Astrocyte of the cerebellum (primary cell): ENCODE measurements around the gene AIFM1.
"Not testable (repeated sequence)": the region's sequence is repeated elsewhere in the genome, so short reads cannot be mapped to it uniquely, and the experiment has no call there.

Experiments used
- DNase-seq: peaks from one replicate; pipeline ENCODE4 v3.0.0-alpha.2; 2011; ENCODE audit warnings: low read depth
- H3K4me3 ChIP-seq: 2 replicates; pipeline ENCODE4 v1.5.1; 2011; ENCODE audit warnings: mild to moderate bottlenecking, low read depth, low read length, moderate library complexity
- CTCF ChIP-seq: IDR thresholded peaks from 2 replicates; pipeline ENCODE4 v1.5.1; 2012; ENCODE audit warnings: low read length, low read depth, moderate library complexity, mild to moderate bottlenecking; ENCODE audit errors: missing control alignments
- in situ Hi-C: cut with HindIII; loops from 2 replicates; pipeline ENCODE4 v1.10.0; 2017; ENCODE audit warnings: low sequenced_read_pairs

Gene AIFM1

DNA sequence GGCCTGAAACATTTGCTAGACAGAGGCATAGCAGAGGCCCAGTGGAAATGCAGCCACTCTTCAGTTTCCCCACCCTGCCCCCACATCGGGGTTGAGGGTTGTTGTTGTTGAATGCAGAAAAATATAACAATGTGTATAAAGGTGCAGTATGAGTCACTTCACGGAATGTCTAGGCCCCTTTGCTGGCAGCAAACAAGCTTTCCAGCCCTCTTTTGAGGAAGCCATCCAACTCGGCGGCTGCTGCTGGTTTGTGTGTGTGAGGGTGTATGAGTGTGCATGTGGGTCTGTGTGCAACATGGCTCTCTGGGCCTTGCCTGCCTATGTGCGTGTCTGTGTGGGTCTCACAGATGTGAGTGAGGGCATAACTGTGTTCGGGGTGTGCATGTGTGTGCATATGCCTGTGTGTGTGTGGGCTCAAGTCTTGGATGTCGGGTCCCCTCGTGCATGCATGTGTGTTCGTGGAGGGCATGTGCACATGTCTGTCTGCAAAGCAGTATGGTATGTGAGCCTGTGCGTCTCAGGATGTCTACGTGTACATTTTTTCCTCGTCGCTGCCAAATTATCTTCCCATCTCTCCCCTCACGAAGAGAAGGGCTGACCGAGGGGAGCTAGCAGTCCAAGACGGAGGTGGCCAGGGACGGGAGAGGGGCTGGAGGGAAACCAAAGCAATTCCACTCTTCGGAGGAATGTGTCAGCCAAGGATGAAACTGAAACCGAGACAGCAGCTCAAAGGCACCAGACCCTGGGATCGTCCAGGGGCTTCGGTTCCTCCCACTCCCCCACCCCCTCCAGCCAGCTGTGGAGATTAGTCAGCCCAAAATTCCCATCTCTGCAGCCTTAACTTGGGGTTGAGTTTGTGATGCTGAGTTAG, 47.0 kb downstream of the AIFM1 start:
- in situ Hi-C loops, result loop anchor here (5.0 kb wide), 1 partner anchor 61 kb away; no protein-coding TSS in a partner anchor
- H3K4me3 ChIP-seq, result no peak overlapping the region
- DNase-seq, result peak; percentile 67
- TF ChIP-seq CTCF, result no peak

DNA sequence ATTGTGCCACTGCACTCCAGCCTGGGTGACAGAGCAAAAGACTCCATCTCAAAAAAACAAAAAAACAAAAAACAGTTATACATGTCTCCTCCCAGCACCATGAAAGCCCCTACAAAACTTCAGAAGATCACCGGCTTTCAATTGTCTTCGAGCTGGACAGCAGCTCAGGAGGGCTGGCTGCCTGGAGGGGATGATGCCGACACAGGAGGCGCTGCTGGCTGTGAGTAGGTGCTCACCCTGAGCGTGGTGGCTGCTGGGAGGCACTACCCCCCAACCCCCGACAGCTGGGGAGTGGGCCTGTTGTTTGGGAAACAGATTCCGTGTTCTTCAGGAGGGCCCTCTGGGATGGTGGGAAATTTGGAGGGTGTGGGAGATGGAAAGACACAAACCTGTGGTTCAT, 48.5 kb downstream of the AIFM1 start:
- in situ Hi-C loops, result loop anchor here (5.0 kb wide), 1 partner anchor 60 kb away; no protein-coding TSS in a partner anchor
- no peak overlapping the region for H3K4me3 ChIP-seq
- no peak for DNase-seq
- TF ChIP-seq CTCF, result no peak

- H3K4me3 ChIP-seq, result not testable (repeated sequence)
- in situ Hi-C loops, result loop anchor here (5.0 kb wide), 1 partner anchor 58 kb away; no protein-coding TSS in a partner anchor
- DNase-seq, result peak; percentile 62
Observed at GRCh38 chrX:130115119-130115885, 50.3 kb downstream of the AIFM1 start.

DNA sequence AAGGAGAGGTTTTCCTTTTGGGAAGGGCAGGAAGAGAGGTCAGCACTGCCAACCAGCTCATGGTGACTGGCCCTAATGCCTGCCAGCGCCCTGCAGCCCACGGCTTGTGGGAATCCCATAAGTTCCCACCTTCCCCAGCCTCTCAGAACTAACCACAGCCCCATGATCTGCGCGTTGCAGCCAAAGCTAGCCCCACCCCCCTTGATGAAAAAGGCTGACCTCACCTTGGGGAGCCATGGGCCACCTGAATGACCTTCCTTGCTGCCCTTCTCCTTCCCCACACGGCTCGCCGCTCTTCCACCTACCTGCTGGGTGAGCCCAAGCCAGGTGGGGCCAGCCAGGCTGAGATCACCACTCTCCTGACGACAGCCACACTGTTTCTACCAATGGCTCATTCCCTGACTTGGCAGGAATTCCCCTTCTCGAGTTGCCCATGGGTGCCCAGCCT, 51.5 kb downstream of the AIFM1 start:
- DNase-seq, result no peak
- TF ChIP-seq CTCF, result no peak
- no peak overlapping the region for H3K4me3 ChIP-seq
- in situ Hi-C loops, result no loop called here

DNA sequence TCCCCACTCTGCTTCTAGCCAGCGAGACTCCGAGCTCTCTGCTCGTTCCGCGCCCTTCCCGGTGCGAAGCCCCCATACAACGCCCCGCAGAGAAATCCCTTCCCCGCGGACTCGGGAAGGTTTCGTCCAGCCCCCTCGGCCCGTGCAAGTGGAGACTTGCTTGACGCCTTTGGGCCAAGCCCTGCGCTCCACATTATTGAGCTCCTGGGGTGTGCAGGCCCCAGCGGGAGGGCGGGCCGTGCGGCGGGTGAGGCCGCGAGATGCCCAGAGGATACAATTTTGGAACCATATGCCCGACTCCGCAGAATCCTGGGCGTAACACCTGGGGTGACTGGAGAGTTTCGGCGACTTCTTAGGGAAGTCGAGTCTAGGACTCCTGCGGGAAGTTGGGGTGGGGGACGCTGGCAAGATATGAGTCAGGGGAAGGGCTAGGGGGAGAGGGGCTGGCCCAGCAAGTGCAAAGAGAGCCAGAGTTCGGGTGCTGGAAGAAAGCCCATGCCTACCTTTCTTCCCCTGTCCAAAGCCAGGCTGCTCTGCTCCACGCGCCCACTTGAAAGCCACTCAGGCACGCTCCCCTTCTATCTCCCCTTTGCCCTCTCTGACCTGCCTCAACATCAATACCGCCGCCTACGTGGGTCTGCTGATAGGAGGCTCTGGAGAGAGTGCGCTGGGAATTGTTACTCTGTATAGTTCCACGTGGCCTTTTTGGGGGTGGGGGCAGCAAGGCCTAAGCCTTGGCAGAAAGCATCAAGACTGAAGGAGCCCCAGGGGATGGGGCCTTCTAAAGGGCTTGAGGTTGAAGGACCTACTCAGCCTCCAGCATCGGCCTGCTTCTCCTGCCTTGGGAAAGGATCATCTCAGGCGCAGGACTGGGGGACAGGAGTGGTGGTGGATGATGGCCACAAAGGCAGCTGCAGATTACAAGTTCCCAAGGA, 54.2 kb downstream of the AIFM1 start:
- no peak for TF ChIP-seq CTCF
- DNase-seq, result no peak
- peak overlapping the region; percentile 18 for H3K4me3 ChIP-seq
- in situ Hi-C loops, result no loop called here

DNA sequence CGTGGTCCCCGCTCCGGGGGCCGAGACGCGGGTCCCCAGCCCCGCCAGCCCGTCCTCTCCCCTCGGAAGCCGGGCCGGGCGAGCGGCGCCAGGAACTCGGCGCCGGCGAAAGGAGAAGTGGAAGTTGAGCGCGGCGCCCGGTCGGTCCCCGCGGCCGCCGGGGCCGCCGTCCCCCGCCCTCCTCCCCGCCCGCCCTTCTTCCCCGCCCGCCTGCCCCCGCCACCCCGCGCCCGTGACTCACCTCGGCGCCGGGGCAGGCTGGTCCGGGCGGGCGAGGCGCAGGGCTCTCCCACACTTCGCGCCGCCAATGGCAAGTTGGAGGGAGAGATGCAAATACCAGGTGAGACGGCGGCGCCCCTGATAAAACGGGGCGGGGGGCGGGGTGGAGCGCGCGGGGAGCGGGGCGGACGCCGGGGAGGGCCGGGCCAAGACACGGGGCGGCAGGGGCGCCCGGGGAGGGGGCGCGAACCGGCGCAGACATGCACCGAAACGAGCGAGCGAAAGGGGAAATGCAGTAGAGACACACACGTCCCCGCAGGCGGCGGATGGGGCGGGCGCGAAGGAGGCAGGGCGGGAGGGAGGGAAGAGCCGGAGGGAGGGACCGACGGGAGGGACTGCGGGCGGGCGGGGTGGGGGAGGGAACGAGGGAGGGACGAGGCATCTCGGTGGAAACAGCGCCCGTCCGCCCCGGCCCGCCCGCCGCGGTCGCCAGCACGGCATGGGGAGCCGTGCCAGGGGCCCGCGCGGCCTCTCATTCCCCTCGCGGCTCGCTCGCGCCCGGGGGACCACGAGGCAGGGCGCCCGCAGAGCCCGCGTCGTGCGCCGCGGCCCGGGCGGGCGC, 55.0 kb downstream of the AIFM1 start, which contains the start of gene ELF4:
TSS of gene ELF4 (minus strand) at position 119 of the 841 bp plus-strand sequence. CDS start 29,167 bp downstream, outside the sequence.
- no peak for DNase-seq
- TF ChIP-seq CTCF, result no peak
- H3K4me3 ChIP-seq, result peak within 1 kb of the TSS; percentile 58
- in situ Hi-C loops, result no loop called here
